Astrocyte of the hippocampus (primary cell): ENCODE results near the gene TMIGD2.
"Not testable (repeated sequence)": the region's sequence is repeated elsewhere in the genome, so short reads cannot be mapped to it uniquely, and the experiment has no call there.

ENCODE experiments used
- DNase-seq: peaks from one replicate; pipeline ENCODE4 v3.0.0; 2011; ENCODE audit warnings: low read depth, low spot score

Gene TMIGD2

GRCh38 chr19:4297901-4298809 lies 4.0 kb downstream of the TMIGD2 start:
- no peak for DNase-seq

DNA sequence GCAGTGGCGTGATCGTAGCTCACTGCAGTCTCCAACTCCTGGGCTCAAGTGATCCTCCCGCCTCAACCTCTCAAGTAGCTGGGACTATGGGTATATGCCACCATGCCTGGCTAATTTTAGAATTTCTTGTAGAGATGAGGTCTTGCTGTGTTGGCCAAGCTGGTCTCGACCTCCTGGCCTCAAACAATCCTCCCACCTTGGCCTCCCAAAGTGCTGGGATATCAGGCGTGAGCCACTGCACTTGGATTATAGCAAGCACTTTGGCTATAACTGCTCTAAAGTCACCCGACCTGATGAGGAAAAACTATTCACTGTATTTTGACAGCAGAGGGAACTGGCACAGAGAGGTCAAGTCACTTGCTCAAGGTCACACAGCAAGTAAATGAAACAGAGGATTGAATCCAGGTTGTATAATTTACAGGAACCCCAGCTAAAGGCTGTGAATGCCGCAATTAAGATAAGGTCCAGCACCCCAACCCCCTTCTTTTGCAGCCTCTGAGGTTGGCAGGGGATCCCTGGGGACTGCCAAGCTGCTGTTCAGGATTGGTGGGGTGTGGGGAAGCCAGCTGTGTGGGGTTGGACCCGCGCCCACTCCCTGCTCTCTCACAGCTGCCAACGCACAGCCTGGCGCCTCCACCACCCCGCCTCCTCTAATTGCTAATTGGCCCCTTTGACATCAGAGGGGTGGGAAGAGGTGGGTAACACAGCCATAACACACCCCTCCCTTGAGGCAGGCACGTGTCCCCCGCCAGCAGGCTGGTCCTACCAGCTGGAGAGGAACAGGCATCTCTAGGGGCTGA lies 6.0 kb downstream of the TMIGD2 start:
- no peak for DNase-seq

DNA sequence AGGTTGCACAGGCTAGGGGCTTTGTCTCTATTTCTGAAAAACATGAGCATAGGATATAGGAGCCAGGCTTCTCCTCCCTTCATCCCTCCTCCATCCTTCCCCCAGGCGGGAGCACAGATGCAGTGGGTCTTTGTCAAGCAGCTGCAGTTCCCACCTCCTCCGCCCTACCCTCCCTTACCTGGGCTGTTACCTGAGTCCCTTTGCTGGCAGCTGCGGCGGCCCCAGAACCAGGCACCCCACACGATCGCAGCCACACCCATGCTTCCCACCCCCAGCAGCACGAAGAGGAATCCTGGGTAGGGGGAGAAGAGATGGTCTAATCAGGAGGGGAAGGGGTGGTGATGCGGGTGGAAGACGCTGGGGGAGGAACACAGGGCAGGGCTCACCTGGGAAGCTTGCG lies 7.8 kb downstream of the TMIGD2 start:
- no peak for DNase-seq

DNA sequence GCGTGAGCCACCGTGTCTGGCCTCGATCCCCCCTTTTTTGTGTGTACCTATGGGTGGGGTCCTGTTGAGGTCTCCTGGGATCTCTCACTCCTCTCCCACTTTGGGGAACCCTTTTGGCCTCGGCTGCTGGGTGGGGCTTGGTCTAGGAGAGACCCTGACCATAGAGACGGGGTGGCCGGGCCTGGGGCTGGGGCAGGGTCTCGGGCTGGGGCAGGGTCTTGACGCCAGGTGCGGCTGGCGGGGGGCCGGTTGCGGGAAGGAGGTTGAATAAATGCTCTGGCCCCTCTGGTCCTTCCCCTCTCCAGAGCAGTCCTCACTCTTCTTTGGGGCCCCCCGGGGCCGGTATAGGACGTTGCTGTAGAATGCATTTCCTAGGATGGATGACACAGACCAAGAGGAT lies 9.7 kb downstream of the TMIGD2 start:
- no peak for DNase-seq

DNA sequence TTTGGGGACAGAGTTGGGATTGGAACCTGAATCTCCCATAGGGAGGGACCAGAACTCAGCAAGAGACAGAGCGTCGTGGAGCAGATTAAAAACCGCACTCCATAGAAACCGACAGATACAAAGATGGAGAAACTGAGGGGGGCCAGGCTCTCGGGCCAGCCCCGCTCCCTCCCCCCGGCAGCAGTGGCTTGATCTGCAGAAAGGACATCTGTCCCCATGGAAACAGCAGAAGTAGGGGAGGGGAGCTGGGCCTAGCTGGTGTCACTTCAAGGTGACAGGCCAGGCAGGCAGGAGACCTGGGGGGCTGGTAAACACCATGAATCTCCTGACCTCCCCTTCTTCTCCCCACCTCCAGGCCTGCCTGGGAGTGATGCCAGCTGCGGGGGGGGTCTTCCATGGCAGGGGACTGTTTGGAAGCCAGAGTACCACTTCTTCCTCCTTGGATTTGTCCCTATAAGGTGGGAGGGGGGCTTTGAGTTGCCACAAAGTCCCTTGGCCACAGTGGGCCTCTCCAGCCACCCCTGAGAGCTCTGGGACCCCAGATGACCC lies 10.9 kb downstream of the TMIGD2 start:
- no peak for DNase-seq

DNA sequence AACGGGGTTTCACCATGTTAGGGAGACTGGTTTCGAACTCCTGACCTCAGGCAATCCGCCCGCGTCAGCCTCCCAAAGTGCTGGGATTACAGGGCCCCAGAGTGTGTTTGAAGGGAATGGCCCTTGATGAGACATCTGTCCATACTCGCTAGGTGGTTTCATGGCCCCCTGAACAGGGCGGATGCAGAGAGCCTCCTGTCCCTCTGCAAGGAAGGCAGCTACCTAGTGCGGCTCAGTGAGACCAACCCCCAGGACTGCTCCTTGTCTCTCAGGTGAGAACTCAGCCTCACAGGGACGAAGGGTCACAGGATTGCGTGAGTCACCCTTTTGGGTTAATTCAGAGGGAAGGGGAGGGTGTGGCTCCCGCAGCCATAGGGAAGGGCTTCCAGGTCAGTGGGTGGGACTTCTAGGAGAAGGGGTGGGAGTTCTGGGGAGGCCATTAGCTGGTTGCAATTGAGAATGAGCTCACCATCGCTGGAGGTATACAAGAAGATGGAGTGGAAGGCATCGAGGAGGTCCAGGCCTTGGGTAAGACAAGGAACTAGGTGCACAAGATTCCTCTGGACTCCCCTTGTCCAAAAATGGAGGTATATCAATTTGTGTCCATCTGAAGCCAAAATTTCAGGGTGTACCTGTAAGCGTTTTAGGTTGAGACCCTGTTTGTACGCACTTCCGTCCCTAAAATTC lies 14.0 kb downstream of the TMIGD2 start:
- no peak for DNase-seq

GRCh38 chr19:4286141-4286540 lies 16.0 kb downstream of the TMIGD2 start:
- DNase-seq: not testable (repeated sequence)

DNA sequence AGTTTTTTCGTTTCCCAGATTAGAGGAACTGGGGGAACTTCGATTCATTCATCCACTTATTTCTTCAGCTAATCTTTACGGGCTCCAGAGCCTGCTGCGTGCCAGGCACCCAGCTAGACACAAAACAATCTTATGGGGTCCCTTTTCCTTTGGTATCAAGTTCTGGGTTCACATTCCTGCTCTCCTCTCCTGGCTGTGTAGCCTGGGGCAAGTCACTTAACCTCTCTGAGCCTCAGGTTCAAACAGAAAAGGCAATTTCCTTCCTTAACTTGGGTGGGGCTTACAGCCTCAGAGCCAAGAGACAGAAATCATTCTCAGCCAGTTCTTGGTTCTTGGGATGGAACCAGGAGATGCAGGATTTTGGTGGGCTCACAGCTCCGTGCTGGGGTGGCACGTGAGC lies 17.2 kb downstream of the TMIGD2 start:
- DNase-seq: no peak

DNA sequence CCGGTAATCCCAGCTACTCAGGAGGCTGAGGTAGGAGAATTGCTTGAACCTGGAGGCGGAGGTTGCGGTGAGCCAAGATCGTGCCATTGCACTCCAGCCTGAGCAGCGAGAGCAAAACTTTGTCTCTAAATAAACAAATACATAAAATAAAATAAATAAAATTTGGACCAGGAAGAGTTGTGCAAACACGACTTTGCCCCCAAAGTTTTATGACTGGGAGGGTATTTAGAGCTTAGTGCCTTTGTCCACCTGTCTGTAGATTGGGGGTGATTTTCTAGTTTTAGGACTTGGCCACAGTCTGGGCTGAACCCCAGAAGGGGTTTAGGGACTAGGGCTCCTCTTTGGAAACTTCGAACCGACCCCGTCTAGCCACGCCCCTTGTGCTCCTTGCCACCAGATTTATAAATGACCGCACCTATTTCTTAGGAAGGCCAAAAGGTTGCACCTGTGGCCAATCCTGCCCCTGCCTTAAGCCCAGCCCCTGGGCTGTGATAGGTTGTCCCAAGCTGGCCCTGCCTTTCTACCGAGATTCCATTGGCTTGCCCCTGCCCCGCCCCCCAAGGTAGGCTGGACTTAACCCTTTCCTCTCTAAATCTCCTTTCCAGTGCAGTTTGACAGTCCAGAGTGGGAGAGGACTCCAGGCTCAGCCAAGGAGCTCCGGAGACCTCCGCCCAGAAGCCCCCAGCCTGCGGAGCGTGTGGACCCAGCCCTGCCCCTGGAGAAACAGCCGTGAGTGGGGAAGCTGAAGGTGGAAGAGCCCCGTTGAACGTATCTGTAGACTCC lies 17.8 kb downstream of the TMIGD2 start:
- peak; percentile 37 for DNase-seq

DNA sequence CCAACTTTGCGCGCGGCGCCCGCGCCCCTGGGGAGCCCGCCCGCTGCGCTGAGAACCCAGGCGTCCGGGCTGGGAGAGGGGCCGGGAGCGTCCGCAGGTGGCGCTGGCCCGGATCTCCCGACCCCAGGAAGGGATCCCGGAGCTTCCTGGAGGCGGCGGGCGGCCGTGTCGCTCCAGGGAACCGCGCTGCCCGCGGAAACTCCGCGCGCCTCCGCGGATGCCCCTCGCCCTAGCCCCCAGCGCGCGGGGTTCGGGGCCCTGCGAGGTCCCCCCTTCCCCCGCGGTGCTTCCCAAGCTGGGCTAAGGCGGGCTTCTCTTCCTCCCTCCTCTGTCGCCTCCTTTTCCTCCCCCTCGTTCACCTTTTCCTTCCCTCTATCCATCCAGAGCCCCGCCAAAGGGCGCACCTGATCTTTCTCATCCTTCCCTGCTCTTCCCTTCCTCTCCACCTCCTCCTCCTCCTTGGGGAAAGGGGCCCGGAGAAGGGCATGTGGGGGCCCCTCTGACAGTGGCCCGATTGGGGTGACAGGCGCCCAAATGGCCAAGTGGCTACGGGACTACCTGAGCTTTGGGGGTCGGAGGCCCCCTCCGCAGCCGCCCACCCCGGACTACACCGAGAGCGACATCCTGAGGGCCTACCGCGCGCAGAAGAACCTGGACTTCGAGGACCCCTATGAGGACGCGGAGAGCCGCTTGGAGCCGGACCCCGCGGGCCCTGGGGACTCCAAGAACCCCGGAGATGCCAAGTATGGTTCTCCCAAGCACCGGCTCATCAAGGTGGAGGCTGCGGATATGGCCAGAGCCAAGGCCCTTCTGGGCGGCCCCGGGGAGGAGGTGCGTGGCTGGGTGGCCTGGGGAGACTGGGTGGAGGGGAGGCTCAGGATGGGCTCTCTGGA lies 22.4 kb downstream of the TMIGD2 start:
- DNase-seq: no peak

DNA sequence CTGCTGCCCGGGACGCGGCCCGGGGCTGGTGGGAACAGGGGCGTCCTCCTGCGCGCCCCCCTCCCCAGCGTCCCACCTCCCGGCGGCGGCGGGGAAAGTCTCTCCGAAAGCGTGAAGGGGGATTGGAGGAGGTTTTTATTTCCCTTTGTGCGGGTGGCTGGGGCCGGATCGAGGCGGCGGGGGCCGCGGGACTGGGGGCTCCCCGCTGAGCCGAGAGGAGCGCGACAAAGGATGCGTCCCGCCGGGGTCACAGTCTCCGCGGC lies 23.0 kb downstream of the TMIGD2 start:
- no peak for DNase-seq

DNA sequence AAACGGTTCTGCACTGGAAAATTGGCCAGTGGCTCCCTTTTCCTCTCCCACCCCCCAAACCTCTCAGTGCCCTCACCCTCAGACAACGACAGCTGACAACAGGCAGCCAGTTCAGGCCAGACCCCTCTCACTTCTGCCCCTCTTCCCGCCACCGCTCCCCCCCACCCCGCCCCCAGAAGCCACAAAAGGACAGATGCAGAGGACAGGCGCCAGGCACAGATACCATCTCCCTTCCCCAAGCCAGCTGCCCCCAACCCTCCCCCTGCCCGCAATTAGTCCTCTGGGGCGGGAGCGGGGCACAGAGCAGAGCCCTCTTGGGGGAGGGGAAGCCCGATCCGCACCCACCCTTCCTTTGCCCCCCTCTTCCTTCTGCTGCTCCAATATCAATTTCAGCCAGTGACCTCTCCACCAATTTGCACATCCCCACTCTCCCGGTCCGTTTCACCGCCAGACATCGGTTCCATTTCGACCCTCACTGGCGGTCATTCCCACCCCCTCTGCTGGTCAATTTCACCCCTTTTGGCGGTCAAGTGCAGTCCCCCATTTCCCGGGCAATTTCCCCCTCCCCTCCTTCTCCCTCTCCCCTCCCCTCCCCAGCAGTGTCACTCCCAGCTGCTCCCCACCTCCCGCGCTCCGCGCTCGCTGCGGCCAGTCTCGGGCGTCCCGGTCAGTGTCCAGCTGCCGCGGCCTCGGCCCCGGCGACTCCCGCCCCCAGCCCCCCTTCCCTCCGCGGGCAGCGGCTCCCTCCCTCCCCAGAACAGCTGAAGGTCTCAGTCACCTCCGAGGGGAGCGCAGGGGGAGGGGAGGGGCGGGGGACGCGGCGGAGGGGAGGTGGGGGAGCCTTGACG lies 23.5 kb downstream of the TMIGD2 start, which contains the start of gene SHD:
Gene SHD, plus strand, starts transcription at position 848 of the 848 bp plus-strand sequence. CDS start 798 bp downstream, outside the sequence.
- DNase-seq: no peak

GRCh38 chr19:4278010-4278409 lies 24.2 kb downstream of the TMIGD2 start:
- no peak for DNase-seq

DNA sequence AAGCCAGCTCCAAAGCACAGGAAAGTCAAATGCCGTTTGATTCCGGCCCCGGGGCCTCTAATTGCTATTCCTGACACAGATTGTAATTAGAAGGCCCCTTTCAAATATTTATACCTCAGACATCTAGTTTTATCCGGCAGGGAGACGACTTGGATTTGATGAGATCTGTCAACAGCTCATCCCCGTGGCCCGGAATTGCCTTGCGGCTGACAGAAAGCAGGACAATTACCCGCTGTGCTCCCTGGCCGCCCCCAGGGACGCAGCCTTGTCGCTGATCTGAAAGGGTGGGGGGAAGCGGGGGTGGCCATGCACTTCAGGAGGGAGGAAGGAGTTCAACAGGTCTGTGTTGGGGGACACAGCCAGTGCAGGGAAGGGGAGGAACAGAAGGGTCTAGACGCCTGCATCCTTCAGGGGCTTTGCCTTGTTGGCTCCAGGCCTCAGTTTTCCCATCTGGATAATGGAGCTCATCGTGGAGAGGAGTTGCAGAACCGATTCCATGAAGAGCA lies 24.9 kb downstream of the TMIGD2 start:
- DNase-seq: no peak

GRCh38 chr19:4274321-4274686 lies 27.9 kb downstream of the TMIGD2 start:
- DNase-seq: not testable (repeated sequence)

DNA sequence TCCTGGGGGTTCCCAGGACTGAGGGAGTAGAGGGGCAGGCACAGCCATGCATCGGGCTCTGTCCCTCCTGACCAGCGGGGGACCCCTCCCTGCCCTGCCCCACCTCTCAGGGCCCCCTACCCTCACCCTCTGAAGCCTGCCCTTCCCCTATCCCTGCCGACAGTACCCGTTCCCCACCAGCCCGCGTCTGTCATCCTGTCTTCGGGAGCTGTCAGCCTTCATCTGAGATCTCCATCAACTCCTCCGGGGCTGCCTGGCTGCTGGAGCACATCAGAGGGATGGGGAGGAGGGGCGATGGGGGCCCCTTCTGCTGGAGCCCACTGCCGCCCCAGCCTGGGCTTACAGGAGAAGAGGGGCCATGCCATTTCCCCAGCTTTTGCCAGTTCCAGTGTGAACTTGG lies 29.3 kb downstream of the TMIGD2 start:
- DNase-seq: no peak

GRCh38 chr19:4268816-4269430 lies 33.3 kb downstream of the TMIGD2 start:
- DNase-seq: no peak

GRCh38 chr19:4267901-4268815 lies 34.0 kb downstream of the TMIGD2 start:
- no peak for DNase-seq
